GM21528 (cell line): Measurements from ENCODE around the gene ADGRD1.

ENCODE experiments used
- ATAC-seq: cut with Tn5 transposase; IDR thresholded peaks from one replicate; pipeline ENCODE4 v1.9.1; 2021; ENCODE audit warnings: mild to moderate bottlenecking, moderate library complexity; ENCODE audit not compliant: unreplicated experiment, low FRiP score

Gene ADGRD1

GRCh38 chr12:131176926-131177325 lies 223.2 kb downstream of the ADGRD1 start:
- ATAC-seq, result no peak

DNA sequence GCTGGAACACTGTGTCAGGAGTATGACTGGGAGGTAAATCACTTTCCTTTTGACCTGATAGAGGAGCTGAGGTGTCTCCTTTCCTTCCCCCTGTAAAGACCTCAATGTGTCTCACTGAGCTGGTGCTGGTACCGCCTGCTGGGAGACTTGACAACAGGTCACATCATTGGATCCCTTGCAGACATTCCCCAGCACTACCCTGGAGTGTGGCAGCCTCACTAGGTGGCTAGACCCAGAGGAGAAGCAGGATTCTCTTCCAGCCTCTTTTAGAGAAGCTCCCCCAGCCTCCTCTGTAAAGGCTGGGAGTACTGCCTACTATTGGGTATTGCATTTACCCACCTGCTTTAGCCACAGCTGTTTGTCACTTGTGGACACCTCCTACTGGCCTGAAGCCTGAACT lies 223.9 kb downstream of the ADGRD1 start:
- ATAC-seq, result no peak

DNA sequence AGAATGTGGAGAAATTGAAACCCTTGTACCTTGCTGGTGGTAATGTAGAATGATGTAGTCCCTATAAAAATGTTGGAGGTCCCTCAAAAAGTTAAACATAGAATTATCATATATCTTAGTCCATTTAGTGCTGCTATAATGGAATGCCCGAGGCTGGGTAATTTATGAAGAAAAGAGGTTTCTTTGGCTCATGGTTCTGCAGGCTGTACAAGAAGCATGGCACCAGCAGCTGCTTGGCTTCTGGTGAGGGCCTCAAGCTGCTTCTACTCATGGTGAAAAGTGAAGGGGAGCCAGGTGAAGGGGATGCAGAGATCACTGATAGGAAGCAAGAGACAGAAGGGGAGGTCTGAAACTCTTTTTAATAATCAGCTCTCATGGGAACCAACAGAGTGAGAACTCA lies 233.9 kb downstream of the ADGRD1 start:
- no peak for ATAC-seq

DNA sequence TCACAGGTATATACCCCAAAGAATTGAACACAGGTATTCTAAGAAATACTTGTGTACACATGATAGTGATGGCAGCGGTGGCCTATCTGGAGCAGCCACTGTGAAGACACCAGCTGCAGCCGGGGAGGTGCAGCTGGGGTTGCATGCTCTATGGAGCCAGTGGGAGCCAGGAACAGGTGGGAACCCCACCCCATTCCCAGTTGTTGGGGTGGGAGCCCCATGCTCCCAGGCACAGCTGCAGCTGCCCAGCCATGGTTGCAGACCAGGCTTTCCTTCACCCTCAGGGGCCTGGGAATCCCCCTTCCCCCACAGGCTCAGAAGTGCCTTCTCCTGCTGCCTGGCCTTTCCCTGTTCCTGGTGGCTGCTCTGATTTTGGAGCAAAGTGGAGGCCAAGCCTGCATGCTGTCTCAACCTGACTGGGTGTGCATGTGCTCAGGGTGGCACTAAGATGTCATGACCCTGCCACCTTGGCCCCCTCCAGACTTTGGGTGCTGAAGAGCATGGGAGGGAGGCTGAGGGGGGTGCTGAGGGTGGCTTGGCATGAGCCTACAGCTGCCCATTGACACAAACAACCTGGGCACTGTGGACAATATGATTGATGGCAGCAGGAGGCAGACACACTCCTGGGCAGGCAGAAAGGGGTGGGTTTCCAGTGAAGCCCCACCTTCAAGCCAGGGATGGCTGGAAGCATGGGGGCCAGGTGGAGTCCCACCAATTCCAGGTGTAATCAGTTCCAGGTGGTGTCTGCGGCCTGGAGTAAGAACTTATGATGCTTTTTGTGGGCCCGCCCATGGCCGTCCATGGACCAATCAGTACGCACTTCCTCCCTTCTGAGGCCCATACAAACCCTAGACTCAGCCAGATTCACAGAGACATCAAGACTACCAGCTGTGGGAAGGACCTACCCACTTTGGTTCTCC lies 234.7 kb downstream of the ADGRD1 start:
- ATAC-seq, result no peak

- no peak for ATAC-seq
Observed at GRCh38 chr12:131189781-131190180, 236.1 kb downstream of the ADGRD1 start.

DNA sequence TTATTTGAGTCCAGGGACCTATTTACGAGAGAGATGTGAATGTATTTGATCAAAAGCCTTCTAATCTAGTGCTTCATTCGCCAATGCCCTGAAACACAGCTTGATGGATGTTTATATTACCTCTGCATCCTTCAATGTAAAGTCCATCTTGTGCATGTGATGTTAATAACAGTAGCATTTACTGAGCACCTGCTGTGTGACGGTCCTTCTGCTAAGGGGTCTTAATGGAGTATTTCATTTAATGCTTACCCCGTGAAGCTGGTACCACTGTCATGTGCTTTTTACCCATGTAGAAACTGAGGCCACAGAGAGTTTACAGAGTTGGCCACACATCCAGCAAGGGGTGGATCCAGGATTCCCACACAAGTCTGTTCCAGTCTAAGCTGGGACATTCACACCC lies 237.3 kb downstream of the ADGRD1 start:
- no peak for ATAC-seq
